Activated CD4-positive, alpha-beta T cell treated with anti-CD3 and anti-CD28 coated beads, Interleukin-2, amount 10 ng/mL, durations not matched to agents 7 days and 5 days (primary cell): ENCODE results near the gene PIWIL1. TPM values are rescaled to one million over a fixed set of nuclear protein-coding genes. Genes with fewer than 3 reads are reported as not detected.

ENCODE experiments used
- CTCF ChIA-PET: fragments of 350-600 bp; sonication (Branson Sonifier 250); formaldehyde crosslinking; loops from one replicate; lab custom pipeline; 2021; ENCODE audit warnings: antibody characterized with exemption; lab: Charles Lee
- POLR2A ChIA-PET: fragments of 350-600 bp; sonication (Branson Sonifier 250); formaldehyde crosslinking; loops from one replicate; lab custom pipeline; 2021; ENCODE audit warnings: antibody characterized with exemption; lab: Charles Lee
- DNase-seq: peaks from one replicate; pipeline ENCODE4 v3.0.0-alpha.2; 2020
- H3K27ac Mint-ChIP-seq: one replicate; pipeline ENCODE4 v1.8.0; 2021; ENCODE audit warnings: mild to moderate bottlenecking, moderate library complexity, mixed read lengths
- H3K27me3 Mint-ChIP-seq: one replicate; pipeline ENCODE4 v1.8.0; 2021; ENCODE audit warnings: mixed read lengths
- H3K36me3 Mint-ChIP-seq: one replicate; pipeline ENCODE4 v1.8.0; 2021; ENCODE audit warnings: low read depth, mixed read lengths
- H3K4me1 Mint-ChIP-seq: one replicate; pipeline ENCODE4 v1.8.0; 2021; ENCODE audit warnings: mixed read lengths
- H3K4me3 Mint-ChIP-seq: one replicate; pipeline ENCODE4 v1.8.0; 2021; ENCODE audit warnings: mild to moderate bottlenecking, moderate library complexity, mixed read lengths
- H3K9me3 Mint-ChIP-seq: one replicate; pipeline ENCODE4 v1.8.0; 2021; ENCODE audit warnings: mixed read lengths
- total RNA-seq, 2 experiments: library from RNA; stranded (reverse); gene quantifications; one replicate each; pipeline ENCODE4 v1.2.3, GENCODE V29; 2021

The PIWIL1 gene
- total RNA-seq, 2 experiments from 2014 or later = not detected

GRCh38 chr12:130320536-130320935 is 17.2 kb upstream of the PIWIL1 start:
- no peak overlapping the region for H3K4me3 Mint-ChIP-seq
- no peaks in the 10 kb centered on the region for H3K36me3 Mint-ChIP-seq
- DNase-seq = no peak
- ChIA-PET POLR2A (interaction anchor here (0.6 kb wide), 1 partner anchor 9 kb away, joined by 3 read pairs; no protein-coding TSS in a partner anchor), CTCF (interaction anchor here (0.7 to 1.2 kb wide), 2 partner anchors 9 to 11 kb away, joined by 3 read pairs; no protein-coding TSS in a partner anchor)
- H3K9me3 Mint-ChIP-seq = no peaks in the 10 kb centered on the region
- H3K4me1 Mint-ChIP-seq = peaks cover 3% of the 10 kb centered on the region
- H3K27ac Mint-ChIP-seq = no peak overlapping the region
- H3K27me3 Mint-ChIP-seq = peaks cover 2% of the 10 kb centered on the region

GRCh38 chr12:130322263-130322662 is 15.4 kb upstream of the PIWIL1 start:
- H3K9me3 Mint-ChIP-seq = no peaks in the 10 kb centered on the region
- no peak overlapping the region for H3K27ac Mint-ChIP-seq
- ChIA-PET CTCF (no interaction called here), POLR2A (no interaction called here)
- H3K4me1 Mint-ChIP-seq = no peaks in the 10 kb centered on the region
- no peak overlapping the region for H3K4me3 Mint-ChIP-seq
- H3K36me3 Mint-ChIP-seq = no peaks in the 10 kb centered on the region
- DNase-seq = no peak
- H3K27me3 Mint-ChIP-seq = peaks cover 5% of the 10 kb centered on the region

GRCh38 chr12:130330685-130331084 is 7.0 kb upstream of the PIWIL1 start:
- DNase-seq = no peak
- Mint-ChIP-seq H3K4me3 (no peak overlapping the region), H3K27ac (no peak overlapping the region), H3K36me3 (no peaks in the 10 kb centered on the region), H3K9me3 (no peaks in the 10 kb centered on the region), H3K27me3 (peaks cover 5% of the 10 kb centered on the region), H3K4me1 (no peaks in the 10 kb centered on the region)
- POLR2A ChIA-PET = no interaction called here
- CTCF ChIA-PET = interaction anchor here (1.4 kb wide), 1 partner anchor 50 kb away, joined by 4 read pairs; no protein-coding TSS in a partner anchor

GRCh38 chr12:130331146-130331545 is 6.5 kb upstream of the PIWIL1 start:
- Mint-ChIP-seq H3K4me1 (no peaks in the 10 kb centered on the region), H3K9me3 (no peaks in the 10 kb centered on the region), H3K4me3 (no peak overlapping the region), H3K27me3 (peaks cover 5% of the 10 kb centered on the region), H3K27ac (no peak overlapping the region), H3K36me3 (no peaks in the 10 kb centered on the region)
- ChIA-PET CTCF (interaction anchor here (1.4 kb wide), 1 partner anchor 50 kb away, joined by 4 read pairs; no protein-coding TSS in a partner anchor), POLR2A (no interaction called here)
- no peak for DNase-seq

- POLR2A ChIA-PET = no interaction called here
- CTCF ChIA-PET = interaction anchor here (0.6 kb wide), 1 partner anchor 93 kb away, joined by 3 read pairs; no protein-coding TSS in a partner anchor
- no peaks in the 10 kb centered on the region for H3K4me1 Mint-ChIP-seq
- H3K4me3 Mint-ChIP-seq = no peak overlapping the region
- no peaks in the 10 kb centered on the region for H3K9me3 Mint-ChIP-seq
- H3K27me3 Mint-ChIP-seq = peaks cover 4% of the 10 kb centered on the region
- no peak overlapping the region for H3K27ac Mint-ChIP-seq
- H3K36me3 Mint-ChIP-seq = no peaks in the 10 kb centered on the region
- DNase-seq = no peak
Observed at GRCh38 chr12:130333341-130333740, 4.3 kb upstream of the PIWIL1 start.

- Mint-ChIP-seq H3K4me3 (no peak overlapping the region), H3K27ac (no peak overlapping the region), H3K36me3 (no peaks in the 10 kb centered on the region), H3K9me3 (no peaks in the 10 kb centered on the region), H3K27me3 (peaks cover 6% of the 10 kb centered on the region), H3K4me1 (no peaks in the 10 kb centered on the region)
- ChIA-PET POLR2A (no interaction called here), CTCF (no interaction called here)
- DNase-seq = no peak
Observed at GRCh38 chr12:130334399-130334798, 3.3 kb upstream of the PIWIL1 start.

- DNase-seq = no peak
- ChIA-PET CTCF (no interaction called here), POLR2A (no interaction called here)
- peaks cover 9% of the 10 kb centered on the region for H3K27me3 Mint-ChIP-seq
- H3K4me1 Mint-ChIP-seq = no peaks in the 10 kb centered on the region
- H3K36me3 Mint-ChIP-seq = no peaks in the 10 kb centered on the region
- H3K4me3 Mint-ChIP-seq = no peak overlapping the region
- no peaks in the 10 kb centered on the region for H3K9me3 Mint-ChIP-seq
- H3K27ac Mint-ChIP-seq = no peak overlapping the region
Observed at GRCh38 chr12:130334937-130335336, 2.8 kb upstream of the PIWIL1 start.

- Mint-ChIP-seq H3K27me3 (peaks cover 13% of the 10 kb centered on the region), H3K4me1 (no peaks in the 10 kb centered on the region), H3K4me3 (no peak overlapping the region), H3K9me3 (no peaks in the 10 kb centered on the region), H3K27ac (no peak overlapping the region), H3K36me3 (no peaks in the 10 kb centered on the region)
- CTCF ChIA-PET = no interaction called here
- POLR2A ChIA-PET = no interaction called here
- DNase-seq = peak; percentile 50
Observed at GRCh38 chr12:130335517-130336392, 1.9 kb upstream of the PIWIL1 start.

- no peak overlapping the region for H3K27ac Mint-ChIP-seq
- ChIA-PET POLR2A (no interaction called here), CTCF (no interaction called here)
- no peaks in the 10 kb centered on the region for H3K4me1 Mint-ChIP-seq
- DNase-seq = no peak
- H3K9me3 Mint-ChIP-seq = no peaks in the 10 kb centered on the region
- no peak overlapping the region for H3K4me3 Mint-ChIP-seq
- no peaks in the 10 kb centered on the region for H3K36me3 Mint-ChIP-seq
- peaks cover 13% of the 10 kb centered on the region for H3K27me3 Mint-ChIP-seq
Observed at GRCh38 chr12:130336723-130337487, 782 bp upstream of the PIWIL1 start.

- CTCF ChIA-PET = interaction anchor here (0.6 kb wide), 1 partner anchor 1227 kb away, joined by 3 read pairs; no protein-coding TSS in a partner anchor
- DNase-seq = no peak
- Mint-ChIP-seq H3K36me3 (no peaks in the 10 kb centered on the region), H3K27me3 (peaks cover 13% of the 10 kb centered on the region), H3K4me3 (no peak overlapping the region), H3K4me1 (no peaks in the 10 kb centered on the region), H3K27ac (no peak overlapping the region), H3K9me3 (no peaks in the 10 kb centered on the region)
- POLR2A ChIA-PET = no interaction called here
Observed at GRCh38 chr12:130338794-130339601, 1.3 kb downstream of the PIWIL1 start.

GRCh38 chr12:130339951-130340350 is 2.3 kb downstream of the PIWIL1 start:
- no peaks in the 10 kb centered on the region for H3K9me3 Mint-ChIP-seq
- no peak overlapping the region for H3K27ac Mint-ChIP-seq
- POLR2A ChIA-PET = no interaction called here
- DNase-seq = no peak
- peaks cover 11% of the 10 kb centered on the region for H3K27me3 Mint-ChIP-seq
- H3K4me1 Mint-ChIP-seq = no peaks in the 10 kb centered on the region
- CTCF ChIA-PET = interaction anchor here (0.6 kb wide), 1 partner anchor 1228 kb away, joined by 3 read pairs; no protein-coding TSS in a partner anchor
- no peaks in the 10 kb centered on the region for H3K36me3 Mint-ChIP-seq
- no peak overlapping the region for H3K4me3 Mint-ChIP-seq

- Mint-ChIP-seq H3K27ac (no peak overlapping the region), H3K4me3 (no peak overlapping the region), H3K9me3 (no peaks in the 10 kb centered on the region), H3K36me3 (no peaks in the 10 kb centered on the region), H3K4me1 (no peaks in the 10 kb centered on the region), H3K27me3 (peaks cover 10% of the 10 kb centered on the region)
- ChIA-PET CTCF (no interaction called here), POLR2A (no interaction called here)
- DNase-seq = no peak
Observed at GRCh38 chr12:130342442-130342841, 4.8 kb downstream of the PIWIL1 start.
